HUES48 (cell line): ENCODE measurements around the gene COX5A.
A peak's percentile ranks its signal among the peaks of the same experiment; 100 is the strongest.
"Not testable (repeated sequence)": the region's sequence is repeated elsewhere in the genome, so short reads cannot be mapped to it uniquely, and the experiment has no call there.

Experiments
- H3K27ac ChIP-seq: one replicate; pipeline ENCODE4 v1.7.0; 2013; ENCODE audit warnings: low read depth, low read length, inconsistent platforms
- H3K27me3 ChIP-seq: 2 replicates; pipeline ENCODE4 v1.6.1; 2013; ENCODE audit warnings: mild to moderate bottlenecking, low read length; ENCODE audit not compliant: control insufficient read depth, insufficient read depth
- H3K36me3 ChIP-seq: 2 replicates; pipeline ENCODE4 v1.6.1; 2013; ENCODE audit warnings: low read length; ENCODE audit not compliant: control insufficient read depth, insufficient read depth
- H3K4me1 ChIP-seq: 2 replicates; pipeline ENCODE4 v1.6.1; 2013; ENCODE audit warnings: mild to moderate bottlenecking, low read length; ENCODE audit not compliant: control insufficient read depth, insufficient read depth
- H3K4me3 ChIP-seq: 2 replicates; pipeline ENCODE4 v1.5.1; 2013; ENCODE audit warnings: mild to moderate bottlenecking, low read depth, low read length
- H3K9ac ChIP-seq: 2 replicates; pipeline ENCODE4 v1.6.1; 2013; ENCODE audit warnings: mild to moderate bottlenecking, low read depth, low read length, moderate library complexity
- H3K9me3 ChIP-seq: 2 replicates; pipeline ENCODE4 v1.6.1; 2013; ENCODE audit warnings: low read length; ENCODE audit not compliant: control insufficient read depth, insufficient read depth

COX5A gene

GRCh38 chr15:74955017-74955416, 17.1 kb upstream of the COX5A start:
- H3K9me3 ChIP-seq, result no peaks in the 10 kb centered on the region
- no peak overlapping the region for H3K9ac ChIP-seq
- peak overlapping the region; percentile 77 for H3K4me3 ChIP-seq
- no peak overlapping the region for H3K27ac ChIP-seq
- H3K27me3 ChIP-seq, result peaks cover 44% of the 10 kb centered on the region
- H3K4me1 ChIP-seq, result peaks cover 31% of the 10 kb centered on the region
- no peaks in the 10 kb centered on the region for H3K36me3 ChIP-seq

- Histone ChIP-seq H3K36me3 (no peaks in the 10 kb centered on the region), H3K27me3 (peaks cover 39% of the 10 kb centered on the region), H3K4me3 (peak overlapping the region; percentile 77; the same call in 1 of the 2 replicates), H3K9ac (no peak overlapping the region), H3K4me1 (peaks cover 28% of the 10 kb centered on the region), H3K27ac (no peak overlapping the region), H3K9me3 (no peaks in the 10 kb centered on the region)
Observed at GRCh38 chr15:74954515-74954914, 16.6 kb upstream of the COX5A start.

- H3K9ac ChIP-seq, result no peak overlapping the region
- H3K36me3 ChIP-seq, result no peaks in the 10 kb centered on the region
- H3K27me3 ChIP-seq, result peaks cover 12% of the 10 kb centered on the region
- H3K9me3 ChIP-seq, result no peaks in the 10 kb centered on the region
- no peak overlapping the region for H3K4me3 ChIP-seq
- H3K27ac ChIP-seq, result no peak overlapping the region
- H3K4me1 ChIP-seq, result peaks cover 21% of the 10 kb centered on the region
Observed at GRCh38 chr15:74951006-74951405, 13.1 kb upstream of the COX5A start.

GRCh38 chr15:74950078-74950908, 12.4 kb upstream of the COX5A start:
- no peak overlapping the region for H3K4me3 ChIP-seq
- H3K27me3 ChIP-seq, result peaks cover 5% of the 10 kb centered on the region
- no peaks in the 10 kb centered on the region for H3K9me3 ChIP-seq
- H3K27ac ChIP-seq, result peak overlapping the region; percentile 32
- no peaks in the 10 kb centered on the region for H3K36me3 ChIP-seq
- H3K4me1 ChIP-seq, result peaks cover 18% of the 10 kb centered on the region
- no peak overlapping the region for H3K9ac ChIP-seq

- Histone ChIP-seq H3K4me1 (no peaks in the 10 kb centered on the region), H3K4me3 (peak overlapping the region; percentile 99)
Observed at GRCh38 chr15:74937272-74937589, 642 bp downstream of the COX5A start.

GRCh38 chr15:74935193-74935592, 2.7 kb downstream of the COX5A start:
- not testable (repeated sequence) for H3K27ac ChIP-seq, H3K9me3 ChIP-seq, H3K4me1 ChIP-seq, H3K27me3 ChIP-seq, H3K4me3 ChIP-seq, H3K9ac ChIP-seq
- H3K36me3 ChIP-seq, result peaks cover 34% of the 10 kb centered on the region

More at GRCh38 chr15:74937272-74937589, 642 bp downstream of the COX5A start:
- peak overlapping the region; percentile 96 for H3K27ac ChIP-seq
- peak overlapping the region; percentile 97 for H3K9ac ChIP-seq
- H3K9me3 ChIP-seq, result no peaks in the 10 kb centered on the region
- no peaks in the 10 kb centered on the region for H3K27me3 ChIP-seq
- peaks cover 17% of the 10 kb centered on the region for H3K36me3 ChIP-seq

- H3K36me3 ChIP-seq, result peaks cover 45% of the 10 kb centered on the region
Observed at GRCh38 chr15:74933573-74933972, 4.3 kb downstream of the COX5A start.

GRCh38 chr15:74928771-74929198, 9.1 kb downstream of the COX5A start:
- Histone ChIP-seq H3K36me3 (peaks cover 79% of the 10 kb centered on the region), H3K9ac (no peak overlapping the region), H3K27ac (no peak overlapping the region), H3K4me1 (no peaks in the 10 kb centered on the region), H3K9me3 (no peaks in the 10 kb centered on the region), H3K4me3 (no peak overlapping the region), H3K27me3 (no peaks in the 10 kb centered on the region)

More at GRCh38 chr15:74933573-74933972, 4.3 kb downstream of the COX5A start:
- Histone ChIP-seq H3K4me3 (no peak overlapping the region), H3K9me3 (no peaks in the 10 kb centered on the region), H3K27me3 (no peaks in the 10 kb centered on the region), H3K27ac (no peak overlapping the region), H3K4me1 (no peaks in the 10 kb centered on the region), H3K9ac (no peak overlapping the region)

GRCh38 chr15:74924525-74924924, 13.3 kb downstream of the COX5A start:
- H3K4me3 ChIP-seq, result no peak overlapping the region
- H3K9me3 ChIP-seq, result no peaks in the 10 kb centered on the region
- H3K4me1 ChIP-seq, result no peaks in the 10 kb centered on the region
- H3K9ac ChIP-seq, result no peak overlapping the region
- H3K27ac ChIP-seq, result no peak overlapping the region
- H3K36me3 ChIP-seq, result peaks cover 93% of the 10 kb centered on the region
- H3K27me3 ChIP-seq, result no peaks in the 10 kb centered on the region

GRCh38 chr15:74920456-74920855, 17.4 kb downstream of the COX5A start:
- no peaks in the 10 kb centered on the region for H3K9me3 ChIP-seq

GRCh38 chr15:74917676-74918075, 20.2 kb downstream of the COX5A start:
- Histone ChIP-seq H3K27me3 (no peaks in the 10 kb centered on the region), H3K9me3 (no peaks in the 10 kb centered on the region), H3K36me3 (peaks cover 89% of the 10 kb centered on the region), H3K4me3 (no peak overlapping the region), H3K9ac (no peak overlapping the region), H3K27ac (no peak overlapping the region), H3K4me1 (no peaks in the 10 kb centered on the region)

More at GRCh38 chr15:74920456-74920855, 17.4 kb downstream of the COX5A start:
- Histone ChIP-seq H3K27ac (no peak overlapping the region), H3K4me1 (no peaks in the 10 kb centered on the region), H3K36me3 (peaks cover 93% of the 10 kb centered on the region), H3K27me3 (no peaks in the 10 kb centered on the region), H3K9ac (no peak overlapping the region), H3K4me3 (no peak overlapping the region)
